GM12878 (cell line): ENCODE measurements around the gene STK39. TPM values are rescaled to one million over a fixed set of nuclear protein-coding genes. Genes with fewer than 3 reads are reported as not detected.

Source experiments
- ATAC-seq: fragments of 200-7000 bp; cut with Tn5 transposase; 3 replicates; pipeline ENCODE4 v1.9.1; 2020; ENCODE audit warnings: mild to moderate bottlenecking, moderate library complexity
- BruUV-seq: library from RNA; stranded (reverse); fragments of 400-500 nt; replicated peaks from 2 replicates; lab custom pipeline; 2021; lab: Mats Ljungman, UMichigan
- CTCF ChIA-PET: fragments of 300-600 bp; sonication (Branson Sonifier 250); formaldehyde crosslinking; extraction: SDS; loops from one replicate; lab custom pipeline; 2021; ENCODE audit warnings: inconsistent platforms; lab: Yijun Ruan, JAX
- POLR2A ChIA-PET: fragments of 350-600 bp; formaldehyde crosslinking; extraction: SDS; loops from one replicate; lab custom pipeline; 2021; ENCODE audit warnings: inconsistent platforms; lab: Charles Lee
- RAD21 ChIA-PET: fragments of 300-600 bp; sonication (Branson Sonifier 250); formaldehyde crosslinking; loops from one replicate; lab custom pipeline; 2023; ENCODE audit warnings: antibody characterized with exemption; ENCODE audit not compliant: unreplicated experiment; lab: Charles Lee
- SMC1A ChIA-PET: fragments of 300-600 bp; sonication (Branson Sonifier 250); formaldehyde crosslinking; loops from one replicate; lab custom pipeline; 2023; ENCODE audit not compliant: unreplicated experiment, uncharacterized antibody; lab: Charles Lee
- DNase-seq: peaks from one replicate; pipeline ENCODE4 v3.0.0-alpha.2; 2011; ENCODE audit warnings: low read depth, low spot score
- FAIRE-seq: peaks from 3 replicates; lab custom pipeline; 2011; peaks lifted over from hg19 to GRCh38; lab: Jason Lieb, UNC
- H2AFZ ChIP-seq: 2 replicates; pipeline ENCODE4 v1.6.0; 2011; ENCODE audit warnings: low read depth, low read length, control low read depth; ENCODE audit not compliant: control insufficient read depth
- H3K27ac ChIP-seq: 2 replicates; pipeline ENCODE4 v1.5.1; 2011; ENCODE audit warnings: control low read depth; ENCODE audit not compliant: control insufficient read depth, insufficient read depth
- H3K27me3 ChIP-seq, 2 experiments: replicated peaks in 1 of 2; 2 replicates each; pipeline versions ENCODE4 v1.6.0 to v1.6.1; 2011; ENCODE audit warnings: low read length in 1 of 2; ENCODE audit not compliant: control insufficient read depth in 2 of 2, insufficient read depth in 2 of 2
- H3K36me3 ChIP-seq, 2 experiments: 2 replicates each; pipeline ENCODE4 v1.5.1; 2011; ENCODE audit warnings: low read length in 1 of 2; ENCODE audit not compliant: control insufficient read depth in 2 of 2, insufficient read depth in 2 of 2
- H3K4me1 ChIP-seq: 2 replicates; pipeline ENCODE4 v1.6.1; 2011; ENCODE audit warnings: mild to moderate bottlenecking, low read length, moderate library complexity, mixed read lengths; ENCODE audit not compliant: control insufficient read depth, insufficient read depth
- H3K4me2 ChIP-seq: 2 replicates; pipeline ENCODE4 v1.6.0; 2011; ENCODE audit warnings: control low read depth; ENCODE audit not compliant: control insufficient read depth, insufficient read depth
- H3K4me3 ChIP-seq: fragments of 200-600 bp; sonication (generic); 2 replicates; pipeline ENCODE4 v1.5.1; 2016
- H3K79me2 ChIP-seq: 2 replicates; pipeline ENCODE4 v1.6.0; 2011; ENCODE audit warnings: low read length; ENCODE audit not compliant: control insufficient read depth, insufficient read depth
- H3K9ac ChIP-seq: 2 replicates; pipeline ENCODE4 v1.8.0; 2011; ENCODE audit warnings: low read length, control low read depth, mixed read lengths; ENCODE audit not compliant: control insufficient read depth, insufficient read depth
- H3K9me3 ChIP-seq: replicated peaks from 3 replicates; pipeline ENCODE4 v1.5.1; 2011; ENCODE audit warnings: mild to moderate bottlenecking, low read length; ENCODE audit not compliant: control insufficient read depth, insufficient read depth
- H4K20me1 ChIP-seq: 2 replicates; pipeline ENCODE4 v1.6.0; 2011; ENCODE audit not compliant: control insufficient read depth, insufficient read depth
- BACH1 ChIP-seq: fragments of 450-650 bp; IDR thresholded peaks from 2 replicates; pipeline ENCODE4 v1.6.1; 2017; ENCODE audit warnings: mild to moderate bottlenecking, borderline replicate concordance
- BCL3 ChIP-seq: IDR thresholded peaks from 2 replicates; pipeline ENCODE4 v1.6.1; 2011; ENCODE audit warnings: borderline replicate concordance, low read depth, mild to moderate bottlenecking, moderate library complexity, low read length; ENCODE audit not compliant: insufficient read depth, poor library complexity, severe bottlenecking
- CBX3 ChIP-seq: fragments of 200-600 bp; sonication (generic); IDR thresholded peaks from 2 replicates; pipeline ENCODE4 v1.6.1; 2016; ENCODE audit warnings: low read depth, borderline replicate concordance
- IRF3 ChIP-seq: fragments of 450-650 bp; IDR thresholded peaks from 2 replicates; pipeline ENCODE4 v1.6.1; 2014; ENCODE audit warnings: mild to moderate bottlenecking
- MYB ChIP-seq: fragments of 150-350 bp; IDR thresholded peaks from 2 replicates; pipeline ENCODE4 v1.6.1; 2014; ENCODE audit warnings: mild to moderate bottlenecking, low read depth, low read length, borderline replicate concordance
- NFYA ChIP-seq: IDR thresholded peaks from 2 replicates; pipeline ENCODE4 v1.6.1; 2011; ENCODE audit warnings: low read depth, mild to moderate bottlenecking, low read length, improper control_type of control experiment, borderline replicate concordance
- NR2C2 ChIP-seq: IDR thresholded peaks from 2 replicates; pipeline ENCODE4 v1.6.1; 2011; ENCODE audit warnings: borderline replicate concordance, low read depth; ENCODE audit not compliant: control insufficient read depth, insufficient read length
- PKNOX1 ChIP-seq: fragments of 450-650 bp; IDR thresholded peaks from 2 replicates; pipeline ENCODE4 v1.6.1; 2016; ENCODE audit warnings: mild to moderate bottlenecking
- RELA ChIP-seq: fragments of 450-650 bp; IDR thresholded peaks from 2 replicates; pipeline ENCODE4 v1.8.0; 2014; ENCODE audit warnings: borderline replicate concordance; ENCODE audit not compliant: partially characterized antibody
- SMAD1 ChIP-seq: fragments of 450-650 bp; IDR thresholded peaks from 2 replicates; pipeline ENCODE4 v1.6.1; 2018; ENCODE audit warnings: mild to moderate bottlenecking, low read depth; ENCODE audit not compliant: partially characterized antibody
- SUPT20H ChIP-seq: IDR thresholded peaks from 2 replicates; pipeline ENCODE4 v1.6.1; 2011; ENCODE audit warnings: low read depth, mild to moderate bottlenecking, low read length, moderate library complexity, borderline replicate concordance; ENCODE audit not compliant: control insufficient read depth
- WRNIP1 ChIP-seq: IDR thresholded peaks from 2 replicates; pipeline ENCODE4 v1.6.1; 2011; ENCODE audit warnings: low read depth, low read length, improper control_type of control experiment, borderline replicate concordance
- ZNF217 ChIP-seq: fragments of 450-650 bp; IDR thresholded peaks from 2 replicates; pipeline ENCODE4 v1.6.1; 2017; ENCODE audit warnings: antibody characterized with exemption, mild to moderate bottlenecking
- ZNF384 ChIP-seq: IDR thresholded peaks from 2 replicates; pipeline ENCODE4 v1.6.1; 2012; ENCODE audit warnings: low read depth, mild to moderate bottlenecking, low read length, improper control_type of control experiment, borderline replicate concordance
- WGBS: methylation state at CpG from one replicate; pipeline ENCODE4 v1.1.6; 2016; ENCODE audit warnings: low lambda C conversion rate; ENCODE audit not compliant: insufficient replicate concordance, insufficient coverage; ENCODE audit errors: missing lambda C conversion rate; 5-methylcytosine and 5-hydroxymethylcytosine counted together
- in situ Hi-C: fragments of 300-500 bp; cut with MboI; formaldehyde crosslinking; loops from 9 replicates; pipeline ENCODE4 v1.14.3; 2018; ENCODE audit warnings: mixed read lengths
- intact Hi-C: fragments of 100-400 bp; cut with micrococcal nuclease; formaldehyde crosslinking; loops from one replicate; pipeline ENCODE4 v1.14.2; 2022; ENCODE audit not compliant: unreplicated experiment
- polyA plus RNA-seq, 11 experiments: library from polyadenylated mRNA; depleted of rRNA in 4 of 11; unstranded in 6 of 11; stranded (reverse) in 5 of 11; fragments of >200 nt; fragmentation: Nextera tagmentation in 4 of 11; fragmentation: Illumina TruSeq in 1 of 11; extraction: Ambion mirVana in 4 of 11; extraction: Trizol in 1 of 11; gene quantifications; 1 replicate in 1 of 11; 2 replicates in 10 of 11; pipeline versions ENCODE4 v1.2.1 to v1.2.3, GENCODE V29; 2011 to 2016; ENCODE audit warnings: inconsistent platforms in 2 of 11, missing spikeins in 2 of 11, low read depth in 1 of 11
- total RNA-seq, 4 experiments: library from RNA; depleted of rRNA in 3 of 4; stranded (reverse); fragments of >200 nt in 3 of 4; fragmentation: Illumina TruSeq in 1 of 4; extraction: Trizol in 1 of 4; gene quantifications; 2 replicates each; pipeline versions ENCODE4 v1.2.1 to v1.2.3, GENCODE V29; 2013 to 2021

STK39 gene
- total and polyA plus RNA-seq, 10 of the 15 experiments (the other 5 are each of a cell fraction or from before 2014, with no cell fraction given) = 0.03 to 0.21 (median 0.07) TPM; not detected in 5

- TF ChIP-seq ZNF217 = no peak
- no peak for TF ChIP-seq ZNF384
- TF ChIP-seq NFYA = no peak
- TF ChIP-seq CBX3 = no peak
- no peak for TF ChIP-seq MYB
- no peak for TF ChIP-seq PKNOX1
Observed at GRCh38 chr2:168184681-168185513, 62.5 kb downstream of the STK39 start (continued).

DNA sequence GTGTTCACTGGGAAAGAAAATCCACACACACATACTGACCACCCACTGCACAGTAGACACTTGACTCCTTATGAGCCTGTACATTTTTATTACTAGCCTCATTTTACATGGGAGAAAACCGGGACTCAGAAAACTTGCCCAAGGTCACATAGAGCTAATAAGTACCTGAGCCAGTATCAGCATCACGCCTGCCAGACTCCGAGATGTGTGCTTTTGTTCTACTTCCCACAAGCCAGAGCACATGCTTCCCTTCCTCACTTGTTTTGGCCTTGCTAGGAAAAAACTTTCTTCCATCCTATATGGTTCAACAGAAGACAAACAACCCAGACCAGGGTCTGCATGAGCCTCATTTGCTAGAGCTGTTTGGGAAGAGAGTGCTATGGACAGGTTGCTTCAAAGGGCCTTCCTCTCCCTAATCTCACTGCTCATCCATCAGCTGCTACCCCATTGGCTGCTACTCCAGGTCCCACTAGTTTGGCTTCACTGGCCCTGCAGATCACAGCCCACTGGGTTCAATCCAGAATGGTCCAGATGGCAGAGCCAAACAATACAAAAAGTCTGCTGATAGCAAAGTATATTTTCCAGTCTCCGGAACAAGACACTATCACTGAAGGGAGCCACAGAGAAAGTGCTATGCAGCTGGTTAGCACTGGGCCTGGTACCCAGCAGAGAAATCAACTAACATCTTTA, 63.9 kb downstream of the STK39 start:
- no peaks in the 10 kb centered on the region for H3K36me3 ChIP-seq
- ChIA-PET SMC1A (no interaction called here), CTCF (no interaction called here), RAD21 (no interaction called here), POLR2A (no interaction called here)
- intact Hi-C loops = no loop called here
- no peaks in the 10 kb centered on the region for H3K79me2 ChIP-seq
- H3K4me2 ChIP-seq = no peak overlapping the region
- no peak overlapping the region for H3K27ac ChIP-seq
- no peak overlapping the region for H3K9ac ChIP-seq
- H3K4me1 ChIP-seq = no peaks in the 10 kb centered on the region
- in situ Hi-C loops = no loop called here
- WGBS = 31% methylated on average over 4 of the region's 4 CpGs
- H4K20me1 ChIP-seq = no peaks in the 10 kb centered on the region
- peaks cover 0 to 5% of the 10 kb centered on the region in 2 experiments; a peak in 2 of 4 replicates for H3K27me3 ChIP-seq
- no peak overlapping the region for H2AFZ ChIP-seq
- DNase-seq = no peak
- no peak for FAIRE-seq
- BruUV-seq = no TSS peak
- H3K9me3 ChIP-seq = no peaks in the 10 kb centered on the region
- ATAC-seq = no peak
- no peak overlapping the region for H3K4me3 ChIP-seq
- TF ChIP-seq IRF3 (no peak), WRNIP1 (no peak), BACH1 (no peak), NR2C2 (no peak), SUPT20H (no peak), BCL3 (no peak), SMAD1 (no peak), RELA (no peak)
